Uterus (tissue), 4 donors: ENCODE results near the gene DIDO1. TPM values are rescaled to one million over a fixed set of nuclear protein-coding genes. Genes with fewer than 3 reads are reported as not detected.

Source experiments
- DNase-seq, 2 donors: peaks; one replicate each; pipeline ENCODE4 v3.0.0-alpha.2; 2019 to 2020
- H3K27ac ChIP-seq, 2 donors: fragments of 200-600 bp; sonication (generic); 1 replicate in 1 of 2; 2 replicates in 1 of 2; pipeline ENCODE4 v1.5.1; 2016 to 2018
- H3K27me3 ChIP-seq, 2 donors: fragments of 200-600 bp; sonication (generic); one replicate each; pipeline ENCODE4 v1.5.1; 2018 to 2019; ENCODE audit warnings: control low read depth in 1 of 2
- H3K36me3 ChIP-seq, 2 donors: fragments of 200-600 bp; sonication (generic); one replicate each; pipeline ENCODE4 v1.5.1; 2019; ENCODE audit warnings: control low read depth in 1 of 2
- H3K4me1 ChIP-seq, 2 donors: fragments of 200-600 bp; sonication (generic); one replicate each; pipeline ENCODE4 v1.5.1; 2018 to 2019; ENCODE audit warnings: control low read depth in 1 of 2
- H3K4me3 ChIP-seq, 2 donors: fragments of 200-600 bp; sonication (generic); 1 replicate in 1 of 2; 2 replicates in 1 of 2; pipeline ENCODE4 v1.5.1; 2018 to 2019; ENCODE audit warnings: mild to moderate bottlenecking in 1 of 2
- H3K9me3 ChIP-seq, 2 donors: fragments of 200-600 bp; sonication (generic); one replicate each; pipeline ENCODE4 v1.5.1; 2019; ENCODE audit warnings: control low read depth in 1 of 2
- CTCF ChIP-seq, 4 experiments: fragments of 200-600 bp in 2 of 4; fragments of 450-650 bp in 2 of 4; sonication (generic) in 2 of 4; IDR thresholded peaks; one replicate each; pipeline ENCODE4 v1.5.1; 2016 to 2019; ENCODE audit warnings: antibody characterized with exemption in 4 of 4, mild to moderate bottlenecking in 2 of 4, moderate library complexity in 1 of 4
- POLR2A ChIP-seq, 2 donors: fragments of 450-650 bp; IDR thresholded peaks; one replicate each; pipeline ENCODE4 v1.6.1; 2016; ENCODE audit warnings: antibody characterized with exemption in 2 of 2, mild to moderate bottlenecking in 1 of 2, moderate library complexity in 1 of 2
- intact Hi-C: fragments of 100-400 bp; cut with DNase I; formaldehyde crosslinking; loops from one replicate; pipeline ENCODE4 v1.15.1; 2023; ENCODE audit warnings: low total_unique reads
- total RNA-seq, 4 donors: library from RNA; depleted of rRNA in 3 of 4; stranded (reverse); fragments of >200 nt in 3 of 4; gene quantifications; one replicate each; pipeline versions ENCODE4 v1.1.0 to v1.2.4, GENCODE V29; 2014 to 2023
- donor health status: DM: yes; HTN: yes; CAD: no.

DIDO1 gene
- total RNA-seq, 4 donors from 2014 or later: 20.9 to 92.8 (median 78.8) TPM

- intact Hi-C loops: no loop called here
- Histone ChIP-seq H3K27ac (no peak overlapping the region), H3K9me3 (no peaks in the 10 kb centered on the region), H3K36me3 (no peaks in the 10 kb centered on the region), H3K4me1 (no peaks in the 10 kb centered on the region), H3K27me3 (no peaks in the 10 kb centered on the region), H3K4me3 (no peak overlapping the region)
- DNase-seq: no peak
- TF ChIP-seq POLR2A (IDR thresholded peaks at IDR 0.05): no peak
- no peak for TF ChIP-seq CTCF (IDR thresholded peaks at IDR 0.05)
Observed at GRCh38 chr20:62840244-62841197, 85.8 kb downstream of the DIDO1 start.

GRCh38 chr20:62839816-62840215 is 86.5 kb downstream of the DIDO1 start:
- no peak overlapping the region for H3K27ac ChIP-seq
- DNase-seq: no peak
- TF ChIP-seq POLR2A (IDR thresholded peaks at IDR 0.05) (no peak), CTCF (IDR thresholded peaks at IDR 0.05) (no peak)
- H3K36me3 ChIP-seq: no peaks in the 10 kb centered on the region
- no peak overlapping the region for H3K4me3 ChIP-seq
- H3K27me3 ChIP-seq: no peaks in the 10 kb centered on the region
- intact Hi-C loops: no loop called here
- H3K4me1 ChIP-seq: no peaks in the 10 kb centered on the region
- H3K9me3 ChIP-seq: no peaks in the 10 kb centered on the region

- H3K27me3 ChIP-seq: no peaks in the 10 kb centered on the region
- DNase-seq: no peak
- intact Hi-C loops: no loop called here
- no peak overlapping the region for H3K4me3 ChIP-seq
- no peaks in the 10 kb centered on the region for H3K36me3 ChIP-seq
- H3K4me1 ChIP-seq: no peaks in the 10 kb centered on the region
- H3K27ac ChIP-seq: no peak overlapping the region
- no peak for TF ChIP-seq CTCF (IDR thresholded peaks at IDR 0.05)
- H3K9me3 ChIP-seq: no peaks in the 10 kb centered on the region
Observed at GRCh38 chr20:62839261-62839660, 87.0 kb downstream of the DIDO1 start.

- H3K4me1 ChIP-seq: no peaks in the 10 kb centered on the region
- intact Hi-C loops: no loop called here
- H3K27ac ChIP-seq: no peak overlapping the region
- H3K4me3 ChIP-seq: no peak overlapping the region
- DNase-seq: no peak
- H3K9me3 ChIP-seq: no peaks in the 10 kb centered on the region
- H3K36me3 ChIP-seq: no peaks in the 10 kb centered on the region
- TF ChIP-seq POLR2A (IDR thresholded peaks at IDR 0.05) (no peak), CTCF (IDR thresholded peaks at IDR 0.05) (no peak)
- no peaks in the 10 kb centered on the region for H3K27me3 ChIP-seq
Observed at GRCh38 chr20:62838128-62838891, 88.0 kb downstream of the DIDO1 start.

- TF ChIP-seq POLR2A (IDR thresholded peaks at IDR 0.05) (no peak), CTCF (IDR thresholded peaks at IDR 0.05) (no peak)
- Histone ChIP-seq H3K4me3 (no peak overlapping the region), H3K27ac (no peak overlapping the region), H3K9me3 (no peaks in the 10 kb centered on the region), H3K27me3 (no peaks in the 10 kb centered on the region), H3K36me3 (no peaks in the 10 kb centered on the region), H3K4me1 (no peaks in the 10 kb centered on the region)
- DNase-seq: no peak
- intact Hi-C loops: no loop called here
Observed at GRCh38 chr20:62837790-62838127, 88.5 kb downstream of the DIDO1 start.
